ENCODE results near the gene DTX1. TPM values are rescaled to one million over a fixed set of nuclear protein-coding genes. Genes with fewer than 3 reads are reported as not detected.

The DTX1 gene
- total RNA-seq, 1 donor from 2014 or later, result 62.8 TPM

Other genes starting within 250 kb of the DTX1 start
- 0.56 TPM for gene OAS1, start 149.8 kb upstream of the DTX1 start, total RNA-seq (ENCODE audit: unreplicated experiment)
- gene OAS3, start 118.3 kb upstream of the DTX1 start, total RNA-seq (ENCODE audit: unreplicated experiment), result 2.2 TPM
- gene OAS2, start 78.2 kb upstream of the DTX1 start, total RNA-seq (ENCODE audit: unreplicated experiment), result 0.41 TPM
- gene RASAL1, start 79.0 kb downstream of the DTX1 start, total RNA-seq (ENCODE audit: unreplicated experiment), result 0.21 TPM
- gene CFAP73, start 93.0 kb downstream of the DTX1 start, total RNA-seq (ENCODE audit: unreplicated experiment), result not detected
- gene DDX54, start 128.7 kb downstream of the DTX1 start, total RNA-seq (ENCODE audit: unreplicated experiment), result 47.5 TPM
- gene RITA1, start 129.0 kb downstream of the DTX1 start, total RNA-seq (ENCODE audit: unreplicated experiment), result 11.7 TPM
- gene TPCN1, start 164.7 kb downstream of the DTX1 start, total RNA-seq (ENCODE audit: unreplicated experiment), result 8.4 TPM